Gastrocnemius medialis (tissue), 4 donors: ENCODE results near the gene TMEM175.
"Not testable (repeated sequence)": the region's sequence is repeated elsewhere in the genome, so short reads cannot be mapped to it uniquely, and the experiment has no call there.

ENCODE experiments used
- CTCF ChIP-seq, 5 experiments: fragments of 450-650 bp in 3 of 5; fragments of 200-600 bp in 2 of 5; sonication (generic) in 2 of 5; IDR thresholded peaks in 4 of 5; conservative IDR thresholded peaks in 1 of 5; 1 replicate in 4 of 5; 2 replicates in 1 of 5; pipeline ENCODE4 v1.5.1; 2016 to 2019; ENCODE audit warnings: antibody characterized with exemption in 5 of 5, mild to moderate bottlenecking in 3 of 5, moderate library complexity in 3 of 5
- POLR2A ChIP-seq, 2 donors: fragments of 450-650 bp; IDR thresholded peaks; one replicate each; pipeline ENCODE4 v1.6.1; 2017; ENCODE audit warnings: antibody characterized with exemption in 2 of 2, mild to moderate bottlenecking in 2 of 2, moderate library complexity in 2 of 2

GRCh38 chr4:918591-918990 is 13.7 kb upstream of the TMEM175 start:
- not testable (repeated sequence) for TF ChIP-seq CTCF (IDR thresholded peaks at IDR 0.05 in 4 of 5, conservative IDR thresholded peaks at IDR 0.05 in 1 of 5); POLR2A (IDR thresholded peaks at IDR 0.05)
